ENCODE measurements around the gene MCEE.

Gene MCEE

DNA sequence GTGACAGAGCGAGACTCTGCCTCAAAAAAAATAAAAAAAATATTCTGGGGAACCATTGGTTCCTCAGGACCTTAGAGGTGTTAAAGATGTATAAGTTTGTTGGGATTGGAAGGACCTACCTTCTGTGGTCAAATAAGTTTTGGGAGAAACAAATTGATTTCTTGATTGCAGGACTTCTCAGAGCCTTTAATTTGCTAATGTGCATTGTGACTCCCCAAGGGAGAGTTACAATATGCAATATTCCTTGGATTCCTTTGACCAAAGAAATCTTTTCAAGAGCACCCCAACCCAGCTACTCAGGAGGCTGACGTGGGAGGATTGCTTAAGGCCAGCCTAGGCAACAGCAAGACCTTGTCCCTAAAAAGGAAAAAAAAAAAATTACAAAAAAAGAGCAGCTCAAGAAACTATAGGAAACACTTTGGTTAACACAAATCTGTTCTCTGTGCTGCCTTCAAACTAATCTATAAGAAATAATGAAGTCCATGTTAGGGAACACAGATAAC, 55.1 kb downstream of the MCEE start:
- no peak for DNase-seq

DNA sequence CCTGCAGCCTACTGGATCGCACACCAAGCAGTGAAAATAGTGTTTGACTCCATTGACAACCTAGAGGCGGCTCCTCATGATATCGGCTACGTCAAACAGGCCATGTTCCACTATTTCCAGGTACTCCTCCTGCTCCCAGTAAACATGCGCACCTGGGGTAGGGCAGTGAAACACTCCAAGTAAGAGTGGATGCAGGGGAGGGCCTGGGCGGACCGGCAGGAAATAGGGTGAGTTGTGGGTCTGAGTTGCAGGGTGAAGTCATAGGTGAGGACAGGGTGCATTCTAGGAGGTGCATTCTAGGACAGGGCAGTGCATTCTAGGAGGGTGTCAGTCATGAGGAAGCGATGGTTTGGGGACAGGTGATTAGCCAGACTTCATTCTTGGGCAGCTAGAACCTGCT, 56.6 kb downstream of the MCEE start:
- no peak for DNase-seq

DNA sequence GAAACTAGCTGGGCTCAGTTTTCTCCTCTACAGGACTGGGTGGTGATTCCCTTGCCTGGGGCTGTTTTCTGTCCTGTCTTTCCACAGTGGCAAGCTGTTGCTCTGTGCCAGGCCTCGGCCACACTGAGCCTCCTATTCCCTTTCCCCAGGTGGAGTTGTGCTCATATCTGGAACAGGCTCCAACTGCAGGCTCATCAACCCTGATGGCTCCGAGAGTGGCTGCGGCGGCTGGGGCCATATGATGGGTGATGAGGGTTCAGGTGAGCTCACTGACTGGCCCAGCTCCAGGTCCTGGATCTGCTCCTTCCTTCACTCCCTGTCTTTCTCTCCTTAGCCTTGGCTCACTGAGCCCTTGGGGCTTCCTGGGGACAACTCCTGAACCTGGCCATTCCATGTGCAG, 57.5 kb downstream of the MCEE start:
- DNase-seq = no peak

DNA sequence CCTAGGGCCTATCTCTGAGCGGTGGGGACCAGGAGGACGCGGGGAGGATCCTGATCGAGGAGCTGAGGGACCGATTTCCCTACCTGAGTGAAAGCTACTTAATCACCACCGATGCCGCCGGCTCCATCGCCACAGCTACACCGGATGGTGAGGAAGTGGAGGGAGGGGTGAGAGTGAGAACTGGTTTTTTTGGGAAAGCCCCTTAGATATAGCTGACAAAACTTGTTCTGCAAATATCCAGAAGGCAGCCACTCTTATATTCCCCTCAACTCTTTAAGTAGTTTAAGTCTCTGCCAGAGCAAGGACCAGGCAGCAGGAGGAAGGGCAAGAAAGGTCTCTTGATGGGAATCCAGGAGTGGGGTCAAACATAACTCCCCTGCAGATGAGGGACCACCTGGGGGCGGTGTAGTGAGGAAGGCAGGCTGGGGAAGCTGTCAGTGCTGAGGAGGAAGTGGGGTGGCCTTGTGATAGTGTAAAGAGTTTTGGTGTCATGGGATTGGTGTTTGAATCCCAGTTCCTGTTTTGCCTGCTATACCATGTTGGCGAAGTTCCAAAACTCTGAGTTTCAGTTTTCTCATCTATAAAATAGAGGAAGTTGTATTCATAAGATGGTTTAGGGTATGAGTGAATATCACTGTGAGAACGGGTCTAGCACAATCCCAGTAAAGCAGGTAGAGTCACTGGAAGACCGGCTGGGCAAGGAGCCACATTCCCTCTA, 58.2 kb downstream of the MCEE start:
- no peak for DNase-seq

DNA sequence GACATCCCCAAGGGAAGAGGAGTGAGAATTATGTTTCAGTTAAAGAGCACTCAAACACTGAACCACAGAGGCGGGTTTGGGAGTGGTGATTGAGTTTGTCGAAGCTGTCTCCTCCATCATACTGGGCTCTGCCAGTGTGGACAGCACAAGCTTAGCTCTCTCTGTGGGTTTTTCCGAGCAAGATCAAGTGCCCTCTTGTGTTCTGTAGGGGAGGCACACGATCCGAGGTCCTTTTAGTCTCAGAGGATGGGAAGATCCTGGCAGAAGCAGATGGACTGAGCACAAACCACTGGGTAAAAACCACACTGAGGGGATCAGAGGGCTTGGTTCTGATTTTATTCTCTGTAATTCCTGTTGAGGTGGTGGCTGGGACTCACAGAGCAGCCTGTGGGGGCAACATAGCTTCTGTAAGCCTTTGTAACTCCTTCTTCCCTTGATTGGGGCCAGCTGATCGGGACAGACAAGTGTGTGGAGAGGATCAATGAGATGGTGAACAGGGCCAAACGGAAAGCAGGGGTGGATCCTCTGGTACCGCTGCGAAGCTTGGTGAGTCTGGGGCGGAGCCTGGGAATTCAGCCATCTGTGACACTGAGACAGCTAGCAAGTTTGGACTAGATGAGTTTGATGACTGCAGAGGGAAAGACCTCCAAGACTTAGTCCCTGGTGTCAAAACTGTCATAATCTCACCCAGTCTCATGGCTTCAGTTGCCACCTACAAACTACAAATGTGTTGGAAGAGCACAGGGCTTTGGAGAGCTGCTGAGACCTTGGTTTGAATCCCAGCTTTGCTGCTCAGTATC, 59.5 kb downstream of the MCEE start:
- DNase-seq = peak in 1 of 2 experiments; percentile 14

DNA sequence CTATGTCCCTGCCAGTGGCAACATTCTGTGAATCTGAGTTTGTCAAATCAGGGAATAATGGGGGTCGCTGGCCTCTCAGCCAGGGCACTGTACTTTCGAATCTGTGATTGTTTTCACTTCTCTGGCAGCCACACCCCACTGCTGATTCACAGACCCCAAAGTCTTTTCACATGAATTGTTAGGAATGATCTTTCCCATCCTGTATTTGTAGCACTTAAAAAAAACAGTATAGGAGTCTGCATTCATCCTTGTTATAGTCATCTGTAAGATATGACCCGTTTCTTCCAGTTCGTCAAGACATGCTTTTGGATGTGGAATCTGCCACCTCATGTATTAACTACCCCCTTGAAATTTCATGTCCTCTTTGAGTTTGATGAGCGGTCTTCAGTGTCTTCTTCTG, 60.7 kb downstream of the MCEE start:
- DNase-seq = no peak

DNA sequence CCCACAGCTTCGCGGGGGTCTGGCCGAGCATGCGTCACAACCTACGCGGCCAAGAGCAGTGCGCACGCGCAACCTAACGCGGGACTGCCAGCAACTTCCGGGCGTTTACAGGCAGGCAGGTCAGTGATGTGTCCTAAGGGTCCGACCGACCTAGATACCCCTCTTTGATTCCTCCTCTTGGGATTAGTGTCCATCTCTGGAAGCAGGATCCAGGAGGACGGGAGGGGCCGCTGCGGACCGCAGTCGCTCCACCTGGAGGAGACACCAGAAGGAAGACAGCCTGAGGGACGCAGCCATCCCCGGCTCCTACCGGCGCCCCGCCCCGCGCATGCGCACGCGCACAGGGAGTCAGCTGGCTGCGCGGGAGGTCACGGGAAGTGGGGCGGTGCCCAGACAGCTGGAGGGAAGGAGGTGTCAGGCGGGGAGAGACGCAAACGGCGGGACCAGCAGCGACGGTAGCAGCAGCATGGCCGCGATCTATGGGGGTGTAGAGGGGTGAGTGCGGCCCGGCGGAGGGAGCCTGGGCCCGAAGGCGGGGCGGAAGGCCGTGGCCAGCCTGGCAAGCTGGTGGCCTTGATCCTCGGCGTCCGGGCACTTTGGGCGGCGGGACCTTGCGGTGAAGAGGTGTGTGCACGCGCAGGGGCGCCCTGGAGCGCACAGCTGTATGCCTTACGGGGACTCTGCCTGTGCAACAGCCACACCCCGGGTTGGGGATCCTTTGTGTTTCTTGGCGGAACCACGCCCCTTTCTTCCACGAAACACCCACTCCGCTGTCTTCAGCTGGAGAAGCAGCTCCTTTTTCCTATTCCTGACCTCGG, 61.6 kb downstream of the MCEE start, which contains the start of gene NAGK:
TSS of gene NAGK (plus strand) at position 431 of the 818 bp plus-strand sequence. CDS start at position 467, 36 bp downstream.
- peak; percentile 84 to 92 for DNase-seq

DNA sequence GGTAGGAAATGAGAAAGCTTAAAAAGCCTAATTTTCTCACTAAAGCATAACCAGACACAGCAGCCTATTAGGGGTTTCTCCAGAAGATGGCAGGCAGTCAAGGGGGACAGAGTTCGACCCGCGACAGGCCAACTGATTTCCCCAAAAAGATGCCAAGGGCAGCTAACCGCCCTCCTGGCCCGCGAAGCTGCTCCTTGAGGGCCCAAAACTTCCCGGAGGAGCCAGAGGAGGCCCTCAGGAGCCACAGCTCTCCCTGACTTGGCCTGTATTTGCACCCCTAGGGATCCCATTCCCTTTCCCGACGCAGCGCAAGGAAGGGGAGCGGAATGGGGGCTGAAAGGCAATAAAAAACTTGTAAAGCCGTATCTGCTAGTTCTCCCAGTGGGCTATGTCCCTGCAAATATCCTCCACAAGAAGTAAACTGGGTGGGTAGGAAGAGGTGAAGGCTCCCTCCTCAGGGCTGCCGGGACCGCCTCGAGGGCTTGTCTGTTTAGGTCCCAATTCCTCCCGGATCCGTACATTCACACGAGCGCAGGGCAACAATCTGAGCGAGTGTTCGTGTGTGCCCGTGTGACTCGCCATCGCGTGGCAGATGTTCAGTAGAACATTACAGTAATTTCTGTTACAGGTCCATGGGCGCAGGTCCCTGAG, 62.3 kb downstream of the MCEE start:
- DNase-seq = no peak

DNA sequence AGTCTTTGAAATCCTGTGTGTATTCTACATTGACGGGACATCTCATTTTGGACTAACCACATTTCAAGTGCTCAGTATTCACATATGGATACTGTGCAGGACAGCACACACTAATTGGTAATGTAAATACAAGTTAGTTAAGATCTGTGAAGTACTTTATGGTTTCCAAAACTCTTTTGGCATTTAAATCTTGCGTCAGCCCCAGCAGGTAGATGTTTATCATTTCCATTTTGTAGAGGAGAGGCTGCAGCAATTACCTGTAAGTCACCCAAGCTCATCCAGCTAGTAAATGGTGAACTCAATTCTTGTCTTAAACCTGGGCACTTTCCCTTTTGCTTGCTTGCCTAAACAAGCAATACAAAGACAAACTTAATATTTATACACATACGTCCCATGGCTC, 63.2 kb downstream of the MCEE start:
- no peak for DNase-seq

DNA sequence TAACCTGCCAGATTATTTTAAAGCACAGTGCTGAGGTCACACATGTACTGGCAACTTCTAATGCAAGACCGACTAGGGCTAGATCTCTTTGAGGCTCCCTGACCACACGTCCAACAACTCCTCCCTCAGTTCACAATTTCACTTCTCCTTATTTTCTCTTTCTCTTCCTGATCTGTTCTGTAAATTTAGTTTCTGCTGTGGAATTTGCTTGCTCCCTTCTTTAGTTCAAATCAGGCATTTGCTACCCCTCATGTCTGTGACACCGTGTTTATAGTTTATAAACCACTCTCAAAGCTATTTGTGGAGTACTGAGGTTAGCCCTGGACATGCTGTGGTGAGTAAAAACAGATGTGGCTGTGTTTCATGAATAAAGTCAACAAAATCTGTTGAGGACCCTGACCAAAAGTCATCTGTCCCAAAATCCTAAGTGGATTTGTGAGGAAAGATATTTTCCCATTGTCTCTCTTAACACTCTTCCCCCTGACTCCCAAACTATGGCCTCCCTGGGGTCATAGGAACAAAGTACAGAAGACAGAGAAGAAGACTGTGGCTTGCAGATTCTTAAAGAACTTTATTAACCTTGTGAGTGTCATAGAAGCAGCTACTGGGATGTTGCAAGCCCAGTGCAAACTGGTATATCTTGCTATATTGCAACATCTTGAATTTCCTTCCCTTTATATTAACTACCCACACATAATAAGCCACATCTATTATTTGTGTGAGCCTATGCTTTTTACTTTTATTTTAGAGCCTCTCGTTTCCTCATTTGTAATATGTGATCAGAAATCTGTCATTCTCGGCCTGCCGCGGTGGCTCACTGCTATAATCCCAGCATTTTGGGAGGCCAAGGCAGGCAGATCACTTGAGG, 65.0 kb downstream of the MCEE start:
- no peak for DNase-seq

DNA sequence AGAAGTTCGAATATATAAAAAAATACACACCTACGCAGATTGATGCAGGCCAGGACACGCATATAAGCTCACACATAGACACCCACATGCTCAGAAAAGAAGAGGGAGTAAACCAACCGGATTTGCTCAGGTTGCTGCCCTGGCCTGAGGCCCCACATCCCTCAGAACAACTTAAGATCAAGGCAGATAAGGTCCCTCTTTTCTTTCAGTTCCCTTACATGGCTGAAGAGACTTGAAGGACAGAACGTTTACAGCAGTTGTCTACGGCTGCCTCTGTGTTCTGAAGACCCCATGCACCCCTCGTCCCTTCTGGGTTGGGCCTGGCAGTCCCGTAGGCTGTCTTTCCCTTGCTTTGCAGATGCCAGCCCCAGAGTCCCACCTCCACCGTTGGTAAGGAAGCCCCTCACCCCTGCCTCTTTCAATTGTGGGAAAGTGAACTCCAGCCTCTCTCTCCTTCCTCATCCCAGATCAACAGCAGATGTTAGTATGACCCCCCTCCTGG, 65.9 kb downstream of the MCEE start:
- DNase-seq = no peak

DNA sequence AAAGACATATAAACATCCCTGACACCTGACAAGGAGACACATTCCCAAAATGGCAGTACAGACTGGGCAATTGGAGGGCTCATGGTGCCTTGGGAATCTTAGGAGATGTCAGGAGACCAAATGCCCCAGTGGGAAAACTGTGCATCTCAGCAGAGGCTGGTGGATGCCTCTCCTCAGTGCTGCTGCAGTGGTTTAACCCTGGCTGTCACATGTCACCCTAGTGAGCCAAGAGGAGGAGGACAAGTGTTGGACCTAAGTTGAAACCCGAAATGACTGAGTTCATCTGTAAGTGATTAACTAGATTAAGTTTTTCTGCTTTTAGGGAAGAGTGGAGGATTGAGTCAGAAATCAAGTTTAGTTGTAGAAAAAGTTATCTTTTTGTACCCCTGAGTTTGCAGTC, 66.8 kb downstream of the MCEE start:
- DNase-seq = no peak

DNA sequence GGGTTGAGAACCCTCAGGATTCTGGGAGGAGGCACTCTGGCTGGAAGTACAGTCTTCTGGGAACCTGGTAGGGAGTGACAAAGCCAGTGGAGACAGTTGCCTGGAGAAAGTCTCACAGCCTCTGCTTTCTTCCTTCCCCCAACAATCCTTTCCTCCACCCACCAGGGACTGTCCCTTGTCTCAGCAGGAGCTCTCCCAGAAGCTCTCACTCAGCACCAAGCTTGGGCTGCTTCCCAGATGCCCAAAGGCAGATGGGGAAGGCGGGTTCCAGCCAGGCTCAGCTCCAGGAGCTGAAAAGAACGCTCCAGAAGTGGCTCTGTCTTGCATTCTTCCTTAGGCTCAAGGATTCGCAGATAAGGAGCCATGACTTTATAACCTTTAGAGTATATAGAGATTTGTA, 69.2 kb downstream of the MCEE start:
- no peak for DNase-seq

DNA sequence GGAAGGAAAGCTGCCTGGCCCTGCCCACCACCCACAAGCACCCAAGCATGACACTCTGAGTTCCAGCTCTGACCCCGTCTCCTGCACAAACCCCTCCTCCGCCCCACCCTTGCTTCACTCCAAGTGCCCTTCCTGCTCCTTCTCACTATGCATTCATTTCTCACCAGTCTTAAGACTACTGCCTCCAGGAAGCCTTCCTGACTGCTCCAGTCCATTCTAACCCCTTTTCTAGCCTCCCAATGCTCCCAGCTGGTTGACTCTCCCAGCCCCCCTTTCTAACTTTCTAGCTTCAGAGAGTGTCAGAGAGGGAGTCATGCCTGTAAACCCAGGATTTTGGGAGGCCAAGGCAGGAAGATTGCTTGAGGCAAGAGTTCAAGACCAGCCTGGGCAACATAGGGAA, 69.8 kb downstream of the MCEE start:
- no peak for DNase-seq

All from SW 1271 (cell line).